GM06990 (cell line): ENCODE results near the gene GSTT2.
"Not testable (repeated sequence)": the region's sequence is repeated elsewhere in the genome, so short reads cannot be mapped to it uniquely, and the experiment has no call there.

Source experiments
- DNase-seq: peaks from one replicate; pipeline ENCODE4 v3.0.0-alpha.2; 2011; ENCODE audit not compliant: insufficient read length; ENCODE audit errors: extremely low read depth
- H3K27me3 ChIP-seq: replicated peaks from 2 replicates; pipeline ENCODE4 v1.6.0; 2011; ENCODE audit warnings: low read length; ENCODE audit not compliant: control insufficient read depth, insufficient read depth
- H3K36me3 ChIP-seq: 2 replicates; pipeline ENCODE4 v1.5.1; 2011; ENCODE audit warnings: low read length; ENCODE audit not compliant: control insufficient read depth, insufficient read depth
- H3K4me3 ChIP-seq: replicated peaks from 2 replicates; pipeline ENCODE4 v1.5.1; 2011; ENCODE audit warnings: low read depth, mild to moderate bottlenecking, control low read depth, low read length
- TF ChIP-seq, protein P1 (sequence below): IDR thresholded peaks from 2 replicates; pipeline ENCODE4 v1.5.1; 2011; ENCODE audit warnings: low read length, control low read depth, mild to moderate bottlenecking, inconsistent platforms; ENCODE audit not compliant: insufficient read depth, poor library complexity, severe bottlenecking

The GSTT2 gene

DNA sequence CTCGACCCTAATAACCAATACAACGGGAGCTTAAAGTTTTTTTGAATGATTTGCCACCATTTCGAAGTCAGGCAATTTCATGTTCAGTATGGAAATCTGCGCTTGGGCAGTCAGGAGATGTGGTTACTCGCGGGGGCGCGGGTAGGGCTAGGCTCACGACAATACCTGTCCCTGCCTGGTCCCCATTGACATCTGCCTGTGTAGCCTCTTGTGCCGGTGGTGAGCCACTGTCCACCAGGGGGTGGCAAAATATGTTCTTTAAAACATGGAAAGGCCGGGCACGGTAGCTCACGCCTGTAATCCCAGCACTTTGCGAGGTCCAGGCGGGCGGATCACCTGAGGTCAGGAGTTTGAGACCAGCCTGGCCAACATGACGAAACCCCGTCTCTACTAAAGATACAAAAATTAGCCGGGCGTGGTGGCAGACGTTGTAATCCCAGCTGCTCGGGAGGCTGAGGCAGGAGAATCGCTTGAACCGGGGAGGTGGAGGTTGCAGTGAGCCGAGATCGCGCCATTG, 5.0 kb upstream of the GSTT2 start:
- H3K4me3 ChIP-seq, DNase-seq, H3K27me3 ChIP-seq: not testable (repeated sequence)
- H3K36me3 ChIP-seq, result peaks cover 14% of the 10 kb centered on the region

DNA sequence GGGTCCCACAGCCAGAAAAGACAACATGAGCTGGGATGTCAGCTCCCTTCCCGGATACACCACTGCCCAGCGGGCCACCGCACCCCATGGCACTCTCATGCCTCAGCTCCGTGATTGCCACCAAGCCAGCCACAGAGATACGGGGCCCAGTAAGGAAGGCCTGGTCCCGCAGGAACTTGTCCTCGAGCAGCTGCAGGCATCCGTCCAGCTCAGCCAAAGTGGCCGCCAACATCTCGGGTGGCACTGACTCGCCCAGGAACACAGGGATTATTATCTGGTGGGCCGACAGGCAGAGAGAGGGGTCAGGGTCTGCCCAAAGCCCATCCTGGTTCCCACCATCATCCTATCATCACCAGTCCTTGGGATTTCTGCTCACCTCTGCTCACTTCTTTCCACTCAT, 2.6 kb upstream of the GSTT2 start:
- H3K27me3 ChIP-seq, DNase-seq, H3K36me3 ChIP-seq, H3K4me3 ChIP-seq: not testable (repeated sequence)

DNA sequence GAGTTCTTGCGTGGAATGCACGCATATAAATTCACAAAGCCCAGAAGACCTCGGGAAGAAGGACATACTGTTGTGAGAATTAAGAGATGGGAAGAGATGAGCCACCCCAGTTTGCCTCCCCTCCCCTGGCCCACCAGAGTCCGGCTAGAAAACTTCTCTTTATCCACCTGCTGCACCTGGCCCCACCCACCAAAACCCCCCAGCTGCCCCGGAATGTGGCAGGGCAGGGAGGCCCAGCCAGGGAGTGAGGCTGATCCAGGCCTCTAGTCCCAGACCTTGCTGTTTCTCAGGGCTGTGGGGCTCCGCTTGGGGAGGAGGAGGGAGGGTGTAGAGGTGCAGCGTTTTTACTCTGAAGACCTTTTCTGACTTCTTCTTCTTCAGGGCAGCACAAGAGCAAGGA, 633 bp downstream of the GSTT2 start:
- not testable (repeated sequence) for DNase-seq, H3K36me3 ChIP-seq, H3K27me3 ChIP-seq, H3K4me3 ChIP-seq

DNA sequence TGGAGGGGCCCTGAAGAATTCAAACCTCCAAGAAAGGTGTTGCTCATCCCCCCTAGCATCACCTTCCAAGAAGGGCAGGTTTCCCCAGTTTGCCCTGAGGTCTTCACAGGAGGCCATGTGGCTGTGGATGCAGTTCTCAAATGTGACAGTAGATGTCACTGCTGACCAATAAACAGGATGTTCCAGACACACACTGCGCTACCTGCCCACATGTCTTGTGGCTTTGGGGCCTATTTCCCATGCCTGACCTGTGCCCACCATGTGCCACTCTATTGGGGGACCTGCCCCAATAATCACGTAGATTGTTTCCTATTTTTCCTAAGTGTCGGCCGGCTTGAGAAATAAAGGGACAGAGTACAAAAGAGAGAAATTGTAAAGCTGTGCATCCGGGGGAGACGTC, 4.5 kb downstream of the GSTT2 start:
- TF ChIP-seq, protein P1, sequence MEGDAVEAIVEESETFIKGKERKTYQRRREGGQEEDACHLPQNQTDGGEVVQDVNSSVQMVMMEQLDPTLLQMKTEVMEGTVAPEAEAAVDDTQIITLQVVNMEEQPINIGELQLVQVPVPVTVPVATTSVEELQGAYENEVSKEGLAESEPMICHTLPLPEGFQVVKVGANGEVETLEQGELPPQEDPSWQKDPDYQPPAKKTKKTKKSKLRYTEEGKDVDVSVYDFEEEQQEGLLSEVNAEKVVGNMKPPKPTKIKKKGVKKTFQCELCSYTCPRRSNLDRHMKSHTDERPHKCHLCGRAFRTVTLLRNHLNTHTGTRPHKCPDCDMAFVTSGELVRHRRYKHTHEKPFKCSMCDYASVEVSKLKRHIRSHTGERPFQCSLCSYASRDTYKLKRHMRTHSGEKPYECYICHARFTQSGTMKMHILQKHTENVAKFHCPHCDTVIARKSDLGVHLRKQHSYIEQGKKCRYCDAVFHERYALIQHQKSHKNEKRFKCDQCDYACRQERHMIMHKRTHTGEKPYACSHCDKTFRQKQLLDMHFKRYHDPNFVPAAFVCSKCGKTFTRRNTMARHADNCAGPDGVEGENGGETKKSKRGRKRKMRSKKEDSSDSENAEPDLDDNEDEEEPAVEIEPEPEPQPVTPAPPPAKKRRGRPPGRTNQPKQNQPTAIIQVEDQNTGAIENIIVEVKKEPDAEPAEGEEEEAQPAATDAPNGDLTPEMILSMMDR, result peak; percentile 44
- Histone ChIP-seq H3K4me3 (no peak overlapping the region), H3K27me3 (no peaks in the 10 kb centered on the region), H3K36me3 (no peaks in the 10 kb centered on the region)
- DNase-seq, result no peak

DNA sequence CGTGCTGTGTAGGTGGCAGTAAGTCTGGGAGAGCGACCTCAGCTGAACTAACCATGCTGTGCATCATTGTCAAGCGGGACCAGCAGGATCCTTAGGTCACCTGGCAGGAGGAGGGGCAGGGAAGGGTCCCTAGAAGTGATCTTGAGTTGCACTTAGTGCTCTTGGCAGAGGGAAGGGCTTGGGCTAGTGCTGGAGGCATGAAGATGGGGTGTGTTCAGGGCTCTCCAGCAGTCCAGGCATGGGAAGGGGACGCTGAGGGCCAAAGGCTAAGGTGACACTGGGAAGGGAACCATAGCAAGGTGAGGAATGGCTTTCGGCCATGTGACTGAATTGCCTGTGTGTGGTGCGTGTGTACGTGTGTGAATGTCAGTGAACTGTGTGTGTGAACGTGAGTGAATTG, 6.2 kb downstream of the GSTT2 start:
- H3K4me3 ChIP-seq, H3K36me3 ChIP-seq, H3K27me3 ChIP-seq, DNase-seq: not testable (repeated sequence)

DNA sequence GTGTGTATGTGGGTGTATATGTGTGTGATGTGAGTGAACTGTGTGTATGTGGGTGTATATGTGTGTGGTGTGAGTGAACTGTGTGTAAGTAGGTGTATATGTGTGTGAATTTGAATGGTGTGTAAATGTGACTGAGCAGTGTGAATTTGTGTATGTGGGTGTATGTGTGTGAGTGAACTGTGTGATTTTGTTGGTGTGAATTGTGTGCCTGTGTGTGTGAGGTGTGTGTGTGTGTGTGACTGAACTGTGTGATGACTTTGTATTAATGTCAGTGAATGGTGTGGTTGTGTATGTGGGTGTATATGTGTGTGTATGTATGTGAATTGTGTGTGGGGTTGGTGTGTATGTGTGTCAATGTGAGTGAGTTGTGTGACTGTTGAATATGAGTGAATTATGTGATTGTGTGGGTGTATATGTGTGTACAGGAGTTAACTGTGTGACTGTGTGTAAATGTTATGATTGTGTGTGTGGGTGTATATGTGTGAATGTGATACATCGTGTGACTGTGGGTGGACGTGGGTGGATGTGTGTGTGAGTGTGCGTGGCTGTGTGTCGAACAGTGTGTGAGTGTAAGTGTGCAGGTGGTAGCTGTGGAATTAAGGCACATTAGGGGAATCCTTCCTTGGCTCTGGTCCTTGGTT, 6.7 kb downstream of the GSTT2 start:
- H3K27me3 ChIP-seq, H3K4me3 ChIP-seq, H3K36me3 ChIP-seq, DNase-seq: not testable (repeated sequence)

DNA sequence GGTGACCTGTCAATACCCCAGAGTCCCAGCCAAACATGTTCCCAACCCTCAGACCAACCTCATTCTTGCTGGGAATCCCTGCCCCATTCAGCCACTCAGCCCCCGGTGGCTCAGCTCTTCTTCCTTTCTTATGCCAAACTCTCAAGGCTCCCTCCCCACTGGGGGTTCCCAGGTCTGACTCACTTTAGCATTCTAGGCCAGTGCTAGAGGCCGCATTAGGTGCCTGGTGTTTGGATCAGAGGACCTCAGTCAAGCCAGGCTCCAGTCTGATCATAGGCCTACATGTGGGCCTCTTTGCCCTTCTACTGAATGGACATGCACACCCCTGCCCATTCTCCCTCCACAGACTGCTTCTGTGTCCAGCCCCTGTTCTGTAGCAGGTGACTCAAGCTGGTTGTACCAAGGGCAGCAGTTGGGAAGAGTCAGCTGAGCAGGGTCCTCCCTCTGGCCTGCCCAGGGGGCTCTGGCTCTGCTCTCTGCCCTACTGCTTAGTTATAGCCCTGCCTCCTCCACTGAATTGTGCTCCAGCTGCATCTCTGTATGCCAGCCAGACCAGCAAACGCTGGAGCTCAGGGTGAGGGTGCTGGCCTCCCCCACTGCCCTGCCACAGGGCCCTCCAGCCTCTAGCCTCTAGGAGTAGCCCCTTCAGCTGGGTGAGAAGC, 9.8 kb downstream of the GSTT2 start:
- DNase-seq, H3K36me3 ChIP-seq, H3K27me3 ChIP-seq, H3K4me3 ChIP-seq: not testable (repeated sequence)

DNA sequence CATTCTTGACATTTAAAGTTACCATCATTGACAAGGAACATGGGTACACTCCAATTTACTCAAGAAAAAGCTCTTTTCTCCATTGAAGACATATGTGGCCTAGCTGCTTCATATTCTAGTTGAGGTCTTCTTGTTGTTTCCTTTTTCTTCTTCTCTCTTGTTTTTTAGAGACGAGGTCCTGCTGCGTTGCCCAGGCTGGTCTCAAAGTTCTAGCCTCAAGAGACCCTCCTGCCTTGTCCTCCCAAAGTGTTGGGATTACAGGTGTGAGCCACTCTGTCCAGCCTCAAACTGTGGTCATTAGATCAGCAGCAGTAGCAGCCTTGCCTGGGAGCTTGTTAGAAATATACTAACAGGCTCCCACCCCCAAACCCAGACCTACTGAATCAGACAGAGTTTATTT, 13.1 kb downstream of the GSTT2 start:
- H3K27me3 ChIP-seq, H3K4me3 ChIP-seq, H3K36me3 ChIP-seq, DNase-seq: not testable (repeated sequence)

DNA sequence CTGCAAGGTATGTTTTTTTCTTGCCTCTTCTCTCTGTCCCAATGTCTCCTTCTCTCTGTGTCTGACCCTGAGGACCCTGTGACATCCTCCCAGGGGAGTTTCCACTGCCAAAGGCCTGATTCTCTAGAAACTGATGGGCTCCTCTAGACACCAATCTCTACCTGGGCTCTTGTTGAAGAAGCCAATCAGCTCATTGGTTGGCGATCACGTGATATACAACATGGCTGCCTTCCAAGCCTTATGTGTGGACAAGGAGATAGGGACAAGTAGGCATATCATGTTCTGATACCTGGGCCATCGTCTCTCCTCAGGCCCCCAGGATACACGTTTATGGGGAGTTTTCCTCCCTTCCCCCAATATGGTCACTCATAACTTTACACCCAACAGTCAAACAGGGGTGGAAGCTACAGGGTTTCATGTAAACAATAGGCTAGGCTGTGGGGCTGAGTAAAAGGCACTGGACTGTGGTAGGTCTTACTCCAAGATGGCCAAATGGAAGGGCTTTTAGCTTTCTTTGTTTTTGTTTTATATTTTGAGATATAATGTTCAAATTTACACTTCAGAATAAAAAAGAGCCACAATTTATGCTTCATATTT, 13.7 kb downstream of the GSTT2 start:
- not testable (repeated sequence) for H3K27me3 ChIP-seq, H3K36me3 ChIP-seq, DNase-seq

More for the DNA sequence above, 13.7 kb downstream of the GSTT2 start:
- not testable (repeated sequence) for H3K4me3 ChIP-seq
